GM19468 (cell line): ENCODE data around the gene PLIN3.
"Not testable (repeated sequence)": the region's sequence is repeated elsewhere in the genome, so short reads cannot be mapped to it uniquely, and the experiment has no call there.

Source experiments
- ATAC-seq: cut with Tn5 transposase; IDR thresholded peaks from one replicate; pipeline ENCODE4 v1.9.1; 2021; ENCODE audit warnings: mild to moderate bottlenecking, moderate library complexity, moderate number of reproducible peaks; ENCODE audit not compliant: unreplicated experiment; ENCODE audit errors: extremely low read depth

The PLIN3 gene

GRCh38 chr19:4816202-4816949, 51.1 kb downstream of the PLIN3 start:
- no peak for ATAC-seq

GRCh38 chr19:4815426-4816201, 51.9 kb downstream of the PLIN3 start:
- no peak for ATAC-seq

DNA sequence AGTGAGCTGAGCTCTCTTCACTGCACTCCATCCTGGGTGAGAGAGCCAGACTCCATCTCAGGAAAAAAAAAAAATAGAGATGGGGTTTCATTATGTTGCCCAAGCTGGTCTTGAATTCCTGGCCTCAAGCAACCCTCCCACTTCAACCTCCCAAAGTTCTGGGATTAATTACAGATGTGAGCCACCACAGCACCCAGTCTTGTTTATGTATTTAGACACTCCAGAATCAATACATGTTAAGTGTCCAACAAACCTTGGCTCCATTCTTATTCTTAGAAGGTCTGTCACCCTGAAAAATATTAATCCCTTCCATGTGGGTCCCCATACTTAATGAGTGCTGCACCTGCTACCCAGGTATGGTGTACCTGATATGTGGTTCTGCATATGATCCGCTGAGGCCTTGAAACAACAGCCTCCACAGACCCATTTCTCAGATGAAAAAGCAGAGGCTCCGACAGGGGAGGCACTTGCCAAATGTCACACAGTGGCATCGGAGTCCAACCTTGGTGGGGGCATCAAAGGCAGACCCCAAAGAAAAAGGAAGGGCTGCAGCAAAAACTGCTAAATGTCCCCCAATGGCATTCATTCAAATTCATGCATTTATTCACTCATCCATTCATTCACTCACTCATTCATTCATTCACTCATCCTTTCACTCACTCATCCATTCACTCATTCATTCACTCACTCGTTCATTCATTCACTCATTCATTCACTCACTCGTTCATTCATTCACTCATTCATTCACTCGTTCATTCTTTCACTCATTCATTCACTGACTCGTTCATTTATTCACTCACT, 52.6 kb downstream of the PLIN3 start:
- ATAC-seq, result no peak

DNA sequence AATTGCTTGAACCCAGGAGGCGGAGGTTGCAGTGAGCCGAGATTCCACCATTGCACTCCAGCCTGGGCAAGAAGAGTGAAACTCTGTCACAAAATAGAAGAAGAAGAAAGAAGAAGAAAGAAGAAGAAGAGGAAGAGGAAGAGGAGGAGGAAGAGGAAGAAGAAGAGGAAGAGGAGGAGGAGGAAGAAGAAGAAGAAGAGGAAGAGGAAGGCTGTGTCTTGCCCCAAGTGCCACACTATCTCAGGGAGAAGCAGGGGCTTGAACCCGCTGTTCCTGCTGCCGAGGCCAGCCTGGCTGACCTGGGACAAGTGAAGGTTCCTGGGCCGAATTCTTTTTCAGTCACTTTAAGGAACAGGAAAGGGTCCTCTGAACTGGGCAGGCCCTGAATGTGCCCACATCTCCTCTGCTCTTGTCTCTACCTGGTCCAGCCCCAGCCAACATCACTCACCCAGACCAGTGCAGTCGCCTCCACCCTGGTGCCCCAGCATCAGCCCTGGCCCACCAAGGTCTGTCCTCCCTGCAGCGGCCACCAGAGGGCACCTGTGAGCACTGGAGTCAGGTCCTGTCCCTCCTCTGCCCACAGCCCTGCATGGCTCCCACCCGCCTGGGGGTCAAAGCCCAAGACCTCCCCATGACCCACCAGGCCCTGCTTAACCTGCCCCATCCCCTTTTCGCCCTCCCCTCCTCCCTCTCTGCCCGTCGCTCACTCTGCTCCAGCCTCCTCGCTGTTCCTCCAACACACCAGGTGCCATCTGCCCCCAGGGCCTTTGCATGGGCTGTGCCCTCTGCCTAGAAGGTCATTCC, 55.9 kb downstream of the PLIN3 start:
- no peak for ATAC-seq

DNA sequence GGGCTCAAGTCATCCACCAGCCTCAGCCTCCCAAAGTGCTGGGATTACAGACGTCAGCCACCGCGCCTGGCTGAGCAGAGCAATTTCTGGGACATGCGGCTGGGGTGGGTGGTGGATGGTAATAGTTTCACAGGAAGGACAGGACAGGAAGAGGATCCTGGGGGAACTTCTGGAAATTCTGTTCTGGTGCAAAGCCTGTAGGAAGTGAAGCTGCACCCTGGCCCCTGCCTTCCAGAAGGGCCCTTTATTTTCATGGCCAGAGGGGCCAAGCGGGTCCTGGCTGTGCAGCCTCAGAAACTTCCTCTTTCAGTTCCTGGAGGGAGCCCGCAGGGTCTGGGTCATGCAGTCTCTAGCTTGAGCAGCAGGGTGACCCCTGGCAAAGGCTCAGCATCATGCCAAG, 60.3 kb downstream of the PLIN3 start:
- ATAC-seq, result no peak

DNA sequence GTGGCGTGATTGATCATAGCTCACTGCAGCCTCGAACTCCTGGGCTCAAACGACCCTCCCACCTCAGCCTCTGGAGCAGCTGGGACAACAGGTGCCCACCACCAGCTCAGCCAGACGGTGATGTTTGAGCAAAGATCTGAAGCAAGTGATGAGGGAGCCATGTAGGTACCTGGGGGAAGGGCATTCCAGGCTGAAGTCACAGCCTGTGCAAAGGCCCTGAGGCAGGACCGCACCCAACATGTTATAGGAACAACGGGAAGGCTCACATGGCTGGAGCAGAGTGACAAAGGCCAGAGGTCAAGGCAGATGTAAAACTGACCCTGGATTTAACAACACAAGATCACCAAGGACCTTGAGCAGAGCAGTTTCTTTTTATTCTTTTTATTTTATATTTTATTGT, 61.1 kb downstream of the PLIN3 start:
- no peak for ATAC-seq

DNA sequence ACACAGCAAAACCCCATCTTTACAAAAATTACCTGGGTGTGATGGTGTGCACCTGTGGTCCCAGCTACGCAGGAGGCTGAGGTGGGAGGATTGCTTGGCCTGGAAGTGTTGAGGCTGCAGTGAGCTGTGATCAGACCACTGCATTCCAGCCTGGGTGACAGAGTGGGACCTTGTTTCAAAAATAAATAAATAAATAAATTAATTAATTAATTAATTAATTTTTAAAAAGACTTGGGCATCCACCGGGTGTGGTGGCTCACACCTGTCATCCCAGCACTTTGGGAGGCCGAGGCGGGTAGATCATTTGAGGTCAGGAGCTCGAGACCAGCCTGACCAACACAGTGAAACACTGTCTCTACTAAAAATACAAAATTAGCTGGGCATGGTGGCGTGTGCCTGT, 62.3 kb downstream of the PLIN3 start:
- ATAC-seq, result not testable (repeated sequence)

- no peak for ATAC-seq
These were observed 63.5 kb downstream of the PLIN3 start for GRCh38 chr19:4803736-4804695.

GRCh38 chr19:4802711-4803110, 64.8 kb downstream of the PLIN3 start:
- no peak for ATAC-seq

- no peak for ATAC-seq
These were observed 66.3 kb downstream of the PLIN3 start for GRCh38 chr19:4801085-4801619.

GRCh38 chr19:4800591-4801081, 66.8 kb downstream of the PLIN3 start:
- no peak for ATAC-seq

GRCh38 chr19:4795400-4795799, 72.1 kb downstream of the PLIN3 start:
- ATAC-seq, result no peak

DNA sequence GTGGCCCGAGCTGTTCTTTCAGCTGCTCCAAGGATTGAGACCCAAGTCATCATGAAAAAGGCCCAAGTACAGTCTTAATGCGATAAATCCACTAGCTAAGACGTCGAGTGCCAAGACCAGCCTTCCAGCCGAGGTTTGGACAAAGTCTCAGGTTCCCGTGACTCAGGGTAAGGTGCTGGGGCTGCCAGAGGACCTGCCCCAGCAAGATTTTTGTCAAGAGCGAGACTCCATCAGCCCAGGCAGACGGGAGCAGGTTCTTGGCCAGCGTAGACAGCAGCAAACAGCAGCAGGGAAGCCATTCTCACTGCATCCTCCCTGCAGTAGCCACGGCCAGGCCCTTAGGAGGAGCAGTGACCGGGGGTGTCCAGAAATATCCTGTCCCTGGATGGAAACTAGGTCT, 72.5 kb downstream of the PLIN3 start:
- no peak for ATAC-seq

DNA sequence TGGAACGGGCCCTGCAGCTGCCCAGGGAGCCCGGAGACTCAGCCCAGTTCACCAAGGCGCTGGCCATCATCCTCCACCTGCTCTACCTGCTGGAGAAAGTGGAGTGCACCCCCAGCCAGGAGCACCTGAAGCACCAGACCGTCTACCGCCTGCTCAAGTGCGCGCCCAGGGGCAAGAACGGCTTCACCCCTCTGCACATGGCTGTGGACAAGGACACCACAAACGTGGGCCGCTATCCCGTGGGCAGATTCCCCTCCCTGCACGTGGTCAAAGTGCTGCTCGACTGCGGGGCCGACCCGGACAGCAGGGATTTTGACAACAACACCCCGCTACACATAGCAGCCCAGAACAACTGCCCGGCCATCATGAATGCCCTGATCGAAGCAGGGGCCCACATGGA, 74.2 kb downstream of the PLIN3 start:
- not testable (repeated sequence) for ATAC-seq

- ATAC-seq, result not testable (repeated sequence)
These were observed 74.6 kb downstream of the PLIN3 start for GRCh38 chr19:4792866-4793195.

- not testable (repeated sequence) for ATAC-seq
These were observed 75.2 kb downstream of the PLIN3 start for GRCh38 chr19:4792019-4792865.

GRCh38 chr19:4791183-4792018, 76.1 kb downstream of the PLIN3 start, which contains the start of gene FEM1A:
Gene FEM1A (plus strand): TSS chr19:4791734. CDS start chr19:4791855, 121 bp downstream.
- peak; percentile 83 for ATAC-seq
